HepG2 (cell line): ENCODE measurements around the gene ENO1. TPM values are rescaled to one million over a fixed set of nuclear protein-coding genes. Genes with fewer than 3 reads are reported as not detected.

ENCODE experiments used
- KLF13 ChIP-seq: sonication (generic); formaldehyde crosslinking; IDR thresholded peaks from 2 replicates; pipeline ENCODE4 v1.4.0; 2020; ENCODE audit warnings: mild to moderate bottlenecking, missing genetic modification reagents
- PAF1 ChIP-seq: IDR thresholded peaks from 2 replicates; pipeline ENCODE4 v1.6.1; 2016; ENCODE audit warnings: missing genetic modification reagents, missing compliant biosample characterization
- POLR2A ChIP-seq, 2 experiments: IDR thresholded peaks; 2 replicates each; pipeline ENCODE4 v1.6.1; 2011; ENCODE audit warnings: low read depth in 2 of 2, low read length in 2 of 2, mild to moderate bottlenecking in 1 of 2, moderate library complexity in 1 of 2; ENCODE audit not compliant: insufficient read depth in 1 of 2
- YY1 ChIP-seq: IDR thresholded peaks from 2 replicates; pipeline ENCODE4 v1.6.1; 2011; ENCODE audit warnings: low read length, low read depth, moderate library complexity, mild to moderate bottlenecking; ENCODE audit not compliant: insufficient read depth, insufficient replicate concordance
- ZBTB7A ChIP-seq: sonication (generic); formaldehyde crosslinking; IDR thresholded peaks from 2 replicates; pipeline ENCODE4 v1.8.0; 2022; ENCODE audit warnings: mild to moderate bottlenecking, missing genetic modification reagents
- ZC3H13 ChIP-seq: sonication (generic); formaldehyde crosslinking; IDR thresholded peaks from 2 replicates; pipeline ENCODE4 v1.8.1; 2023; ENCODE audit warnings: mild to moderate bottlenecking, missing genetic modification reagents, moderate library complexity
- ZFP41 ChIP-seq: sonication (generic); formaldehyde crosslinking; IDR thresholded peaks from 2 replicates; pipeline ENCODE4 v1.4.0; 2020; ENCODE audit warnings: mild to moderate bottlenecking, missing genetic modification reagents, borderline replicate concordance
- ZKSCAN5 ChIP-seq: sonication (generic); formaldehyde crosslinking; IDR thresholded peaks from 2 replicates; pipeline ENCODE4 v1.5.1; 2020; ENCODE audit warnings: mild to moderate bottlenecking, missing genetic modification reagents
- ZNF280D ChIP-seq: sonication (generic); formaldehyde crosslinking; IDR thresholded peaks from 2 replicates; pipeline ENCODE4 v1.5.1; 2020; ENCODE audit warnings: mild to moderate bottlenecking, missing genetic modification reagents
- ZNF326 ChIP-seq: sonication (generic); formaldehyde crosslinking; IDR thresholded peaks from 2 replicates; pipeline ENCODE4 v1.4.0; 2020; ENCODE audit warnings: missing genetic modification reagents, borderline replicate concordance
- ZNF333 ChIP-seq: sonication (generic); formaldehyde crosslinking; IDR thresholded peaks from 2 replicates; pipeline ENCODE4 v1.4.0; 2020; ENCODE audit warnings: mild to moderate bottlenecking, missing genetic modification reagents, borderline replicate concordance
- ZNF501 ChIP-seq: sonication (generic); formaldehyde crosslinking; IDR thresholded peaks from 2 replicates; pipeline ENCODE4 v1.5.1; 2020; ENCODE audit warnings: mild to moderate bottlenecking, moderate library complexity, missing genetic modification reagents
- ZNF550 ChIP-seq: sonication (generic); formaldehyde crosslinking; IDR thresholded peaks from 2 replicates; pipeline ENCODE4 v1.4.0; 2020; ENCODE audit warnings: mild to moderate bottlenecking, missing genetic modification reagents, borderline replicate concordance
- ZNF7 ChIP-seq: IDR thresholded peaks from 2 replicates; pipeline ENCODE4 v1.6.1; 2016; ENCODE audit warnings: missing biosample characterization, missing genetic modification reagents
- polyA plus RNA-seq, 8 experiments: library from polyadenylated mRNA; depleted of rRNA in 3 of 8; stranded (reverse) in 7 of 8; unstranded in 1 of 8; fragments of >200 nt; fragmentation: Illumina TruSeq in 4 of 8; extraction: Trizol in 4 of 8; gene quantifications; 2 replicates each; pipeline versions ENCODE4 v1.2.1 to v1.2.3, GENCODE V29; 2011 to 2016; ENCODE audit warnings: low read depth in 4 of 8, missing spikeins in 1 of 8, mixed read lengths in 1 of 8; ENCODE audit not compliant: insufficient read depth in 1 of 8
- total RNA-seq, 5 experiments: library from RNA; depleted of rRNA; stranded (reverse); fragments of >200 nt; fragmentation: Illumina TruSeq; extraction: Trizol; gene quantifications; 2 replicates each; pipeline ENCODE4 v1.2.3, GENCODE V29; 2016; ENCODE audit warnings: low read depth in 1 of 5
- TF ChIP-seq, protein P1 (sequence below): sonication (generic); formaldehyde crosslinking; IDR thresholded peaks from 2 replicates; pipeline ENCODE4 v1.4.0; 2020; ENCODE audit warnings: mild to moderate bottlenecking, missing genetic modification reagents
- TF ChIP-seq, protein P2 (sequence below), 2 experiments: sonication (generic) in 1 of 2; formaldehyde crosslinking in 1 of 2; IDR thresholded peaks; 2 replicates each; pipeline versions ENCODE4 v1.4.0 to v1.6.1; 2018 to 2020; ENCODE audit warnings: missing genetic modification reagents in 2 of 2, borderline replicate concordance in 1 of 2, low read depth in 1 of 2, mild to moderate bottlenecking in 1 of 2, missing biosample characterization in 1 of 2

Gene ENO1
- total and polyA plus RNA-seq, 2 of the 13 experiments (the other 11 are each of a cell fraction or from before 2014, with no cell fraction given): 1,559 to 3,103 TPM

DNA sequence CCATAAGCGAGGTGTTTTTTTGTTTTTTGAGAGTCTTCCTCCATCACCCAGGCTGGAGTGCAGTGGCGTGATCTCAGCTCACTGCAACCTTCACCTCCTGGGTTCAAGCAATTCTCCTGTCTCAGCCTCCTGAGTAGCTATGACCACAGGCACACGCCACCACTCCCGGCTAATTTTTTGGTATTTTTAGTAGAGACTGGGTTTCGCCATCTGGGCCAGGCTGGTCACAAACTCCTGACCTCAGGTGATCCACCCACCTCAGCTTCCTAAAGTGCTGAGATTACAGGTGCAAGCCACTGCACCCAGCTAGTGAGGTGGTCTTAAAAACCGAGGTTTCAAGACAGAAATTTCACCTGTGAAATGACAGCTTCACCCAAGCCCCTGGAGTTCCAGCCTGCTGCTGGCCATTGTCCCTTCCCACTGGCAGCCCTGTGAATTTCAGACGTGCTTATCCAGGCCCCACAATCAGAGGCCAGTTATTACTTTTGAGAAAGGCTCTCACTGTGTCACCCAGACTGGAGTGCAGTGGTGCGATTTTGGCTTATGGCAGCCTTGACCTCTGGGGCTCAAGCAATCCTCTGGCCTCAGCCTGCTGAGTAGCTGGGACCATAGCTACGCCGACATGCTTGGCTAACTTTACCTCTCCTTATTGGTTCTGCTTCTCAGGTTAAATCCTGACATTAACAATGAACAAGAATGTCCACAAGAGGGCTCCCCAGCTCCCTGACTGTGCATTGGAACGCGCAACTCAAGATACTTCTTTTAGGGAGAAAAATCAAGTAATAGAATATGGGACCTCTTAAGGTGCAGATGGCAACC is 19.4 kb downstream of the ENO1 start (continued):
- TF ChIP-seq, protein P1, sequence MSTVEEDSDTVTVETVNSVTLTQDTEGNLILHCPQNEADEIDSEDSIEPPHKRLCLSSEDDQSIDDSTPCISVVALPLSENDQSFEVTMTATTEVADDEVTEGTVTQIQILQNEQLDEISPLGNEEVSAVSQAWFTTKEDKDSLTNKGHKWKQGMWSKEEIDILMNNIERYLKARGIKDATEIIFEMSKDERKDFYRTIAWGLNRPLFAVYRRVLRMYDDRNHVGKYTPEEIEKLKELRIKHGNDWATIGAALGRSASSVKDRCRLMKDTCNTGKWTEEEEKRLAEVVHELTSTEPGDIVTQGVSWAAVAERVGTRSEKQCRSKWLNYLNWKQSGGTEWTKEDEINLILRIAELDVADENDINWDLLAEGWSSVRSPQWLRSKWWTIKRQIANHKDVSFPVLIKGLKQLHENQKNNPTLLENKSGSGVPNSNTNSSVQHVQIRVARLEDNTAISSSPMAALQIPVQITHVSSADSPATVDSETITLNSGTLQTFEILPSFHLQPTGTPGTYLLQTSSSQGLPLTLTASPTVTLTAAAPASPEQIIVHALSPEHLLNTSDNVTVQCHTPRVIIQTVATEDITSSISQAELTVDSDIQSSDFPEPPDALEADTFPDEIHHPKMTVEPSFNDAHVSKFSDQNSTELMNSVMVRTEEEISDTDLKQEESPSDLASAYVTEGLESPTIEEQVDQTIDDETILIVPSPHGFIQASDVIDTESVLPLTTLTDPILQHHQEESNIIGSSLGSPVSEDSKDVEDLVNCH: no peak
- TF ChIP-seq ZNF7 (no peak), ZNF501 (CRISPR knock-in tag) (peak; percentile 39; the same call in 1 of the 2 replicates), PAF1 (CRISPR knock-in tag) (0 out of 2 replicates have a peak, but pooled peaks have one; percentile 9), ZFP41 (no peak), POLR2A (IDR thresholded peaks at IDR 0.05; ENCODE audit: insufficient read depth in 1 of 2, low read depth in 2 of 2, low read length in 2 of 2) (peak; percentile 33 to 64; a peak in 3 of 4 replicates), ZNF550 (CRISPR knock-in tag) (no peak), ZNF280D (CRISPR knock-in tag) (no peak), YY1 (no peak), ZNF326 (CRISPR knock-in tag) (peak; percentile 71; the same call in 1 of the 2 replicates), ZNF333 (CRISPR knock-in tag) (0 out of 2 replicates have a peak, but pooled peaks have one; percentile 35), KLF13 (no peak), ZKSCAN5 (CRISPR knock-in tag) (no peak), ZC3H13 (CRISPR knock-in tag) (peak; percentile 41; the same call in 1 of the 2 replicates), ZBTB7A (CRISPR knock-in tag) (no peak)
- TF ChIP-seq, protein P2, sequence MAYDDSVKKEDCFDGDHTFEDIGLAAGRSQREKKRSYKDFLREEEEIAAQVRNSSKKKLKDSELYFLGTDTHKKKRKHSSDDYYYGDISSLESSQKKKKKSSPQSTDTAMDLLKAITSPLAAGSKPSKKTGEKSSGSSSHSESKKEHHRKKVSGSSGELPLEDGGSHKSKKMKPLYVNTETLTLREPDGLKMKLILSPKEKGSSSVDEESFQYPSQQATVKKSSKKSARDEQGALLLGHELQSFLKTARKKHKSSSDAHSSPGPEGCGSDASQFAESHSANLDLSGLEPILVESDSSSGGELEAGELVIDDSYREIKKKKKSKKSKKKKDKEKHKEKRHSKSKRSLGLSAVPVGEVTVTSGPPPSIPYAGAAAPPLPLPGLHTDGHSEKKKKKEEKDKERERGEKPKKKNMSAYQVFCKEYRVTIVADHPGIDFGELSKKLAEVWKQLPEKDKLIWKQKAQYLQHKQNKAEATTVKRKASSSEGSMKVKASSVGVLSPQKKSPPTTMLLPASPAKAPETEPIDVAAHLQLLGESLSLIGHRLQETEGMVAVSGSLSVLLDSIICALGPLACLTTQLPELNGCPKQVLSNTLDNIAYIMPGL (CRISPR knock-in tag; IDR thresholded peaks at IDR 0.05; ENCODE audit: borderline replicate concordance in 1 of 2, low read depth in 1 of 2): 0 out of 4 replicates have a peak, but pooled peaks of 1 of the 2 experiments have one; percentile 19
